ENCODE results near the gene FAM174C.

FAM174C gene

GRCh38 chr19:1321539-1321938 lies 46.2 kb downstream of the FAM174C start:
- DNase-seq (ENCODE audit: low spot score), result no peak

- no peak for DNase-seq (ENCODE audit: low spot score)
Measured at GRCh38 chr19:1322198-1322981, 47.1 kb downstream of the FAM174C start.

GRCh38 chr19:1324249-1324805 lies 49.0 kb downstream of the FAM174C start:
- no peak for DNase-seq (ENCODE audit: low spot score)

GRCh38 chr19:1324806-1325567 lies 49.7 kb downstream of the FAM174C start:
- peak; percentile 54 for DNase-seq (ENCODE audit: low spot score)

GRCh38 chr19:1325568-1326294 lies 50.4 kb downstream of the FAM174C start:
- no peak for DNase-seq (ENCODE audit: low spot score)

- DNase-seq (ENCODE audit: low spot score), result no peak
Measured at GRCh38 chr19:1327125-1327524, 51.8 kb downstream of the FAM174C start.

All from kidney tubule cell (primary cell).